Measurements from ENCODE around the gene SLC25A46.

Gene SLC25A46

DNA sequence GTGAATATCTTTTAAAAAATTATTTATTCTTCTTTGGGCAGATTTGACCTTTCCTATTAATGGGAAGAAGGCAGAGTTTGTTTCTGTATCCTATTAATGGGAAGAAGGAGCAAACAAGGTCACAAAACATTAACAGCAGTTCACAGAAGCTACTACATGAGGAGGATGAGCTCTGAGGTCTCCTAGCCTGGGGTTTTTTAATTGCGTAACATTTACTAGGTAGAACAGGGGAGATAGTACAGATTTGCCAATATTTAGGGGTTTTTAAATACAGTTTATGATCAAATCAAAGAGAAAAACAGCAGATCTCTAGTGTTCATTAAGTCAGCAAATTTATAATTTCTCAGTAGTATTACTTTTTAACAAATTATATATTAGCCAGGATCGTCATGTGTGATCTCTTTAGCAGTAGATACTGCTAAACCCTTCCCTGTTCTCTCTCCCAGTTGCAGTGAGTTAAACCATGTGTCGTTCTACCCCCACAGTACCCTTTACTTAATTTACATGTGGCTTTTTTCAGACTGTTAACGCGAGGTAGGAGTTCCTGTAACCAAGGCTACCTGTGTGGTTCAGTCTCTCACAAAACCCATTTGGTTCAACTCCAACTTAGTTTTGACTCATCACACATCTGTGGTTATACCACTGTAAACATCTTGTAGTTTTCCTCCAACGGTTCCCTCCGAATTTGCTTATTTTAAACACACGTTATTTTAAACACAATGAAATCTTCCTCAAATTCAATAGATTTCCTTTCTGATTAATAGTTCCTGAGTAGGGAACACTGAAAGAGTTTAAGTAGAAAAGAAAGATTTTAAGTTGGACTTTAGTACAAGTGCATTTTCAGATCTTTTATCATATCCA lies 13.3 kb downstream of the SLC25A46 start:
- DNase-seq (ENCODE audit: extremely low spot score): no peak
- ChIA-PET POLR2A (no interaction called here), CTCF (no interaction called here)
- no peak for TF ChIP-seq ZNF384 (IDR thresholded peaks at IDR 0.05)
- TF ChIP-seq FOXK2 (IDR thresholded peaks at IDR 0.05): no peak
- TF ChIP-seq LEF1 (IDR thresholded peaks at IDR 0.05; ENCODE audit: borderline replicate concordance): no peak
- no peak for TF ChIP-seq FOXM1 (IDR thresholded peaks at IDR 0.05; ENCODE audit: borderline replicate concordance)
- no peak for TF ChIP-seq SP1 (IDR thresholded peaks at IDR 0.05)
- no peak for TF ChIP-seq SUZ12 (IDR thresholded peaks at IDR 0.05)
- no peak for TF ChIP-seq HDGF (IDR thresholded peaks at IDR 0.05; ENCODE audit: borderline replicate concordance)
- TF ChIP-seq ARNT (IDR thresholded peaks at IDR 0.05): no peak
- no peak for TF ChIP-seq BHLHE40 (IDR thresholded peaks at IDR 0.05; ENCODE audit: borderline replicate concordance)
- no peak for TF ChIP-seq TARDBP (IDR thresholded peaks at IDR 0.05)
- TF ChIP-seq L3MBTL2 (conservative IDR thresholded peaks at IDR 0.05): no peak
- TF ChIP-seq, protein P1, sequence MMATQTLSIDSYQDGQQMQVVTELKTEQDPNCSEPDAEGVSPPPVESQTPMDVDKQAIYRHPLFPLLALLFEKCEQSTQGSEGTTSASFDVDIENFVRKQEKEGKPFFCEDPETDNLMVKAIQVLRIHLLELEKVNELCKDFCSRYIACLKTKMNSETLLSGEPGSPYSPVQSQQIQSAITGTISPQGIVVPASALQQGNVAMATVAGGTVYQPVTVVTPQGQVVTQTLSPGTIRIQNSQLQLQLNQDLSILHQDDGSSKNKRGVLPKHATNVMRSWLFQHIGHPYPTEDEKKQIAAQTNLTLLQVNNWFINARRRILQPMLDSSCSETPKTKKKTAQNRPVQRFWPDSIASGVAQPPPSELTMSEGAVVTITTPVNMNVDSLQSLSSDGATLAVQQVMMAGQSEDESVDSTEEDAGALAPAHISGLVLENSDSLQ (IDR thresholded peaks at IDR 0.05): no peak
- no peak for TF ChIP-seq NFRKB (IDR thresholded peaks at IDR 0.05)
- no peak for TF ChIP-seq FOXA1 (IDR thresholded peaks at IDR 0.05)

DNA sequence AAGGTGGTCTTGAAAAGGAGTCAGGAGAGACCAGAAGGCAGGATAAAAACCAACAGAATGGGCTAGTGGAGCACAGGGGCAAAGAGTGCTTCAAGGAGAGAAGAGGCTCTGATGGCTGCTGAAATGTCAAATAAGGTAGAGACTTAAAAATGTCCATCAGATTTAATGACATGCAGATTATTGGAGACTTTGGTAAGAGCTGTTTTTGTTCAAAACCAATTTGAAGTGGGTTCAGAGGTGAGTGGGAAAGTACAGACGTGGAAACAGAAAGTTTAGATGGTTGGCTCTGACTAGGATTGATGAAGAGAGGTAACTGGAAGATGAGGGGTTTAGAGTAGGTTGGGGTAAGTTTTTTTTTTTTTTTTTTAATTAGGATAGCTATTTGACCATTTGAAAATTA lies 14.1 kb downstream of the SLC25A46 start:
- DNase-seq (ENCODE audit: extremely low spot score): no peak
- no peak for TF ChIP-seq TARDBP (IDR thresholded peaks at IDR 0.05)
- TF ChIP-seq ARNT (IDR thresholded peaks at IDR 0.05): no peak
- TF ChIP-seq FOXM1 (IDR thresholded peaks at IDR 0.05; ENCODE audit: borderline replicate concordance): no peak
- no peak for TF ChIP-seq NFRKB (IDR thresholded peaks at IDR 0.05)
- TF ChIP-seq SP1 (IDR thresholded peaks at IDR 0.05): no peak
- no peak for TF ChIP-seq FOXA1 (IDR thresholded peaks at IDR 0.05)
- no peak for TF ChIP-seq L3MBTL2 (conservative IDR thresholded peaks at IDR 0.05)
- no peak for TF ChIP-seq HDGF (IDR thresholded peaks at IDR 0.05; ENCODE audit: borderline replicate concordance)
- TF ChIP-seq SUZ12 (IDR thresholded peaks at IDR 0.05): no peak
- TF ChIP-seq BHLHE40 (IDR thresholded peaks at IDR 0.05; ENCODE audit: borderline replicate concordance): no peak
- no peak for TF ChIP-seq ZNF384 (IDR thresholded peaks at IDR 0.05)
- TF ChIP-seq FOXK2 (IDR thresholded peaks at IDR 0.05): no peak
- TF ChIP-seq LEF1 (IDR thresholded peaks at IDR 0.05; ENCODE audit: borderline replicate concordance): no peak
- TF ChIP-seq, protein P1 (IDR thresholded peaks at IDR 0.05): no peak
- no peak for TF ChIP-seq ELF4 (IDR thresholded peaks at IDR 0.05)
- TF ChIP-seq CTBP1 (IDR thresholded peaks at IDR 0.05; ENCODE audit: borderline replicate concordance): no peak
- POLR2A ChIA-PET: no interaction called here
- CTCF ChIA-PET: no interaction called here

DNA sequence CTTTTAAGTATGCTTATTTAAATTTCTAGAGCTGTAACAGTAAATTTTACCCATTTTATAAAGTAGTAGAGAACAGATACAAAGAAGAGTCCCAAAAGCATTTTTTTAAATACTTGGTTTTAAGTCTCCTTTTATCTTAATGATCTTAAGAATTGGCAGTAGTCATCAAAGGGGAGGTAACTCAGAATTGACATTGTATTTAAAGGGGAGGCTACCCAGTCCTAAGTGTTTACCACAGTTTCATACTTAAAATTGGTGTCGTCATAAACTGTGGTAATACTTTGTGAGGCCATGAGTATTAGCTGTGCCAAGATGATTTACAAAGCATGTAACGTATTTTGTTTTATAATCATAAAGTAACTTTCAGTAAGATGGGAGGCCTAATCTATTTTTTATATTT lies 14.8 kb downstream of the SLC25A46 start:
- POLR2A ChIA-PET: no interaction called here
- CTCF ChIA-PET: no interaction called here

DNA sequence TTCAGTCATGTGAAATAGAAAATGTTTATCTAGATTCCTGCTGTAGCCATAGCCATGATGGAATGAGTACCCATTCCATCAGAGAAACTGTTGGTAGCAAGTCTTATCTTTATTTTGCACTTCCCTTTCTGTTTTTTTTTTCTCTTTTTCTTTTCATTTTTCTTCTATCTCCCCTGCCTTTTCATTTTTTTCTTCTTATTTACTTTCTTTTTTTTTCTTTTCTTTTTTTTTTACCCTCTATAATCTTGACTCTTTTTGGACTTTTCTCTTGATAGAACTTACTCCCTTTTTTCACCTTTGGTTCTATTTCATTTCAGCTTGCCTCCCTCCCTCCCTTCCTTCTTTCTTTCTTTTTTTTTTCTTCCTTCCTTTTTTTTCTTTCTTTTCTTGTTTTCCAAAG lies 15.4 kb downstream of the SLC25A46 start:
- ChIA-PET CTCF (no interaction called here), POLR2A (no interaction called here)
- no peak for TF ChIP-seq BHLHE40 (IDR thresholded peaks at IDR 0.05; ENCODE audit: borderline replicate concordance)
- TF ChIP-seq, protein P1 (IDR thresholded peaks at IDR 0.05): no peak
- TF ChIP-seq ELF4 (IDR thresholded peaks at IDR 0.05): no peak
- no peak for TF ChIP-seq ZNF384 (IDR thresholded peaks at IDR 0.05)
- TF ChIP-seq SUZ12 (IDR thresholded peaks at IDR 0.05): no peak
- no peak for TF ChIP-seq FOXA1 (IDR thresholded peaks at IDR 0.05)
- no peak for TF ChIP-seq ARNT (IDR thresholded peaks at IDR 0.05)

More for the DNA sequence above, 14.8 kb downstream of the SLC25A46 start:
- DNase-seq (ENCODE audit: extremely low spot score): no peak
- TF ChIP-seq L3MBTL2 (conservative IDR thresholded peaks at IDR 0.05): no peak

DNA sequence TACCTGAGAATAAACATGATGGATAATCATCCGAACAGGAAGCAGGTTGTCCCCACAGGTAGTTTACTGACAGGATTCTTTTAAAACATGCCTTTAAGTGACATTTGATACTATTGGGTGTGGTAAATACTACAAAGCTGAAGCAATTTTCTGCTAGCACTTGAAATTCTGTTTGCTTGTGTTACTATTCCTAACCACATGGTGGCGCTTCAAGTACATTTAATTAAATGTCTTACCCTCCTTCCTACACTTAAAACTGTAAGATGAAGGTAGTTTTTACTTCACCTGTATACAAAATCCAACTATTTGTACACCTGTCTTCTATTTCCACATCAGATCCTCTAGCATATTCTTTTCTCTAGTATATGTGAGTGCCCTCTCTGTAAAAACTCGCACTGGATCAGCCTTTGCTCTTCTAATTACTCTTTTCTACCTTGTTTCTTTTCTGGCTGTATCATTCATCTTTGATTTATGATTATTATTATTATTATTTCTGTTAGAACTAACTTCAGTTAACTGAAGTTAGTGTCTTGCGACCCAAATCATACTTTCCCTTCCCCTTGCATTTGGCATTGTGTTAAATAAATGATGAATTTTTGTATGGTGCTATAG lies 18.4 kb downstream of the SLC25A46 start:
- ChIA-PET POLR2A (no interaction called here), CTCF (no interaction called here)
- TF ChIP-seq TARDBP (IDR thresholded peaks at IDR 0.05) (no peak), HDGF (IDR thresholded peaks at IDR 0.05; ENCODE audit: borderline replicate concordance) (no peak), FOXA1 (IDR thresholded peaks at IDR 0.05) (no peak), ZNF384 (IDR thresholded peaks at IDR 0.05) (no peak), SP1 (IDR thresholded peaks at IDR 0.05) (no peak), NFRKB (IDR thresholded peaks at IDR 0.05) (no peak), LEF1 (IDR thresholded peaks at IDR 0.05; ENCODE audit: borderline replicate concordance) (no peak), CTBP1 (IDR thresholded peaks at IDR 0.05; ENCODE audit: borderline replicate concordance) (no peak), BHLHE40 (IDR thresholded peaks at IDR 0.05; ENCODE audit: borderline replicate concordance) (no peak), ELF4 (IDR thresholded peaks at IDR 0.05) (no peak), ARNT (IDR thresholded peaks at IDR 0.05) (no peak), FOXK2 (IDR thresholded peaks at IDR 0.05) (no peak), FOXM1 (IDR thresholded peaks at IDR 0.05; ENCODE audit: borderline replicate concordance) (no peak), L3MBTL2 (conservative IDR thresholded peaks at IDR 0.05) (no peak), SUZ12 (IDR thresholded peaks at IDR 0.05) (no peak)
- TF ChIP-seq, protein P1 (IDR thresholded peaks at IDR 0.05): no peak
- peak; percentile 12 for DNase-seq (ENCODE audit: extremely low spot score)

More for the DNA sequence above, 15.4 kb downstream of the SLC25A46 start:
- no peak for DNase-seq (ENCODE audit: extremely low spot score)
